GM18909 (cell line): Measurements from ENCODE around the gene DTX4.

Source experiments
- ATAC-seq: cut with Tn5 transposase; IDR thresholded peaks from one replicate; pipeline ENCODE4 v1.9.1; 2021; ENCODE audit warnings: mild to moderate bottlenecking; ENCODE audit not compliant: unreplicated experiment, poor library complexity

Gene DTX4

DNA sequence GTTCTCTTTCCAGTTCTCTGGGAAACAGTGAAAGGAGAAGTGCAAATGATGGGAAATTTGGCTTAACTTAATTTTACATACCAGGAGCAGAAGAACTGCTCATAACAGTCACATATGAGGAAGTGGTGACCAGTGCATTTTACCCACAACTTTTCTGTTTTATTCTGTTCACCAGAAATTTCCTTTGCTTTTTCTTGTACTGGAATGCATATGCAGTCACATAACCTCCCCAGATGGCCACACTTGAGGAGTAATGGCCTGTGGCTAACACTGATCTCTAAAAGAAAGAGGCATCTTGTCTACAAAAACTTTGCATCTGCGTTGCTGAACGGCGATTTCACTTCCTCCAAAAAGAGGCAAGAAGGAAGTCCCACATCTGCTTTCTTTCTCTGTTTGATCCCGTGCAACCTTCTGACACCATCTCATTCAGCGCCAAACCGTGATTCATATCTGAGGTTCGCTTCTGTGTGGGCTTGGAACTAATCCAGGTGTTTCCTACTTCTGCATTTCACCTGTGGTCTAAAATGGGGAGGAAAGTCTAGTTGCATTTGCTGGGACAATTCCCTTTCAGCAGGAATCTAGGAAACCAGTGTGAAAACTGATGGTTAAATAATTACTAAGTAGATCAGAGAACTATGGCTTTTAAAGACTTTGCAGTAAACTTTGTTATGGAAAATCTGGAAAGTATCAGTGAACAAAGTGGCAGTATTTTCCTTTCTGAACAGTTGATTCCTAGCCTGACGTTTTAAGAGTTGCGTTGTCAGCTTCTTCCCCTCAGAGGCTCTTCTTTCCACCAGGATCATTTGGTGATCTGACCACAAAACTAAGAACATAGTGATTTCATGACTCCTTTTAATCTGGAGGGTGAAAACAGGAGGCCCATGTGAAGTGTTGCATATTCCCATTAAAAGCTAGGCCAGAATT is 45.0 kb downstream of the DTX4 start:
- peak; percentile 88 for ATAC-seq

- ATAC-seq = no peak
Measured at GRCh38 chr11:59218319-59218718, 46.4 kb downstream of the DTX4 start.

DNA sequence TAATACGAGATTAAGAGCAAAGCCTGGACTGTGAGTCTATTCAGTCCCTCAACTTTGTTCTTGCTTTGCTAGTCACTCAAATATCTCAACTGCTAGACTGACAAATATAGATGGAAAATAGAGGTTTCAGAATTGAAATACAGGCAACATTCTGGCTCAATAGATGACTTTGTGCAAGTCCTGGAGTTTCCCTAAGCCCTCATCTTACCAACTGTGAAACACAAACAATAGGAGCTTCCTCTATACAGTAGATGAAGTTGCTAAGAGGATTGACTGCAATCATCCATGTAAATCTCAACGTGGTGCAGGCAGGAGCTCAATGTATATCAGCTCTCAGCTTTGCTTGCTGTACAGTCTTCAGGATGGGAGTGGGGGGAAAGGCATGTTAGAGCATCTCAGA is 47.0 kb downstream of the DTX4 start:
- ATAC-seq = no peak

DNA sequence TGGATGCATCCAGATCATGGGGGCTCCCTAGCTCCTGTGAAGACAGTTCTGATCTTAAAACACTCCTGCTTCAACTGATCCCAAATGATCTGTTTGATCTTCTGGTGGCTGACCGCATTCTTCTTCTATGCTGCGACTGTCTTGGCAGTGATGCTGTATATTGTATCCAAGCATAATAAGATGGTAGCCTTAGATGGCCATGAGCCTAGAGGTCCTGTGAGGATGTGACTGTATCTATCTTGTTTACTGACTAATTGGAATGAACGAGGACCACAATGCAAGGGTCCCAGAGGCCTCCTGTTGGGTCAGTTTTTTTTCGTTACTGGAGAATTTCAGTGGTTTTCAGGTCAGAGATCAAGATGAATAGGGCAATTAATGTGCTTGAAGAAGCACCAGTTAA is 47.9 kb downstream of the DTX4 start:
- no peak for ATAC-seq

DNA sequence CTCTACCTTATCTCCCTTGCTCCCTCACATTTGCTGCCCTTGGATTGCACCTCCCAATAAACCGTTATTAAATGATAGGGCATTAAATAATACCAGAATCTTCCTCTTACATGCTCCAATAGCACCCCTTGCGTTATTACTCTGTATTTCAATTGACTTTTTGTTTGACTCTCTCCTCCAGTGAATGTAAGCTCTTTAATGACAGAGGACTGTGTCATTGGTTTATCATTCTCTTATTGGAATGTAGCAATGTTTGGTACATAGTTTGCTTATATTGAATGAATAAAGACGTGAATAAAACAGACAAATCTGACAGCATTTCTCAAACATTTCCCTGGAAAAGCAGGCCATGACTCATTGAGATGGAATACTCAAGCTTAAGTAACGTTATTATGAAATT is 49.5 kb downstream of the DTX4 start:
- ATAC-seq = no peak

DNA sequence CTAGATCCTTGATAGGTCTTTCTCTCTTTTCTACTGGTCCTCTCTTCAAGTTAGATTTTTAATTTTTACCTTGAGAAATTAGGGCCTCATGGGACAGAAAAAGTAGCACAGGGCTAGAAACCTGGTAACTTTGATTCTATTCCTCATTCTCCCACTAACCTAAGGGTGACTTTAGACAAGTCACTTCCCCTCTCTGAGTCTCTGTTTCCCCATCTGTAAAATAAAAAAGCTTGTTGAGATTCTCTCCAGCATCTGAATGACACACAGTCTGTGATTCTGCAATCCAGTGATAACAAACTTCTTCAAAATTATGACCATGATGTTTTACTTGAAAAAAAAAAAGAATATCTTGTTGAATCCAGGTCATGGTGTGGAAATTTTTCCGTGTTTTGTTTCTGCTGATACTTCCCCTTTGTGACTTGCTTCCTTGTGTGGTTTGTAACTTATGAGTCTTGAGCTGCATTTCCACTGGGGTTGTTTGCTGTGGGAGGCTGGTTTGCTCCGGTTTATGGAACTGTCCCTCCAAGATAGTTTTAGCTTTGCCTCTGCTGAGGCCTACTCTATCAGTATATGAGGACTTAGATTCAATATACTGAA is 50.6 kb downstream of the DTX4 start:
- no peak for ATAC-seq

DNA sequence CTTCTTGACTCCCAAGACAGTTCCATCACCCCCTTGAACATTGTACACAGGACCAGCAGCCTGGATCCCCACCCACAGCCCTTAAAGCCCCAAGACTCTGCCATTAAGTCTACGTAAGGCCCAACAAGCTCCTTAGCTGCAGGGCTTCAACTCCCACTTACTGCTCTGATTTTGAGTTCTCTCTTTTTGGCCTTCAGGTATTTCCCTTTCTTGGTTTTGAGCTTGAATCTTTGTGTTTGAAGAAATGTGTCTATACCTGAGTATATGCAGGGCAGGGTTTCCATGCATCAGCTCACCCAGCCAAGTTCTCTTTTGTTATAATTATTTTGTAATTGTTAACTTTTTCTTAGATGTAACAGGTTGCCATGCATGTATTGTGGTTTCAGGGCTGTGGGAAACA is 51.2 kb downstream of the DTX4 start:
- ATAC-seq = no peak

DNA sequence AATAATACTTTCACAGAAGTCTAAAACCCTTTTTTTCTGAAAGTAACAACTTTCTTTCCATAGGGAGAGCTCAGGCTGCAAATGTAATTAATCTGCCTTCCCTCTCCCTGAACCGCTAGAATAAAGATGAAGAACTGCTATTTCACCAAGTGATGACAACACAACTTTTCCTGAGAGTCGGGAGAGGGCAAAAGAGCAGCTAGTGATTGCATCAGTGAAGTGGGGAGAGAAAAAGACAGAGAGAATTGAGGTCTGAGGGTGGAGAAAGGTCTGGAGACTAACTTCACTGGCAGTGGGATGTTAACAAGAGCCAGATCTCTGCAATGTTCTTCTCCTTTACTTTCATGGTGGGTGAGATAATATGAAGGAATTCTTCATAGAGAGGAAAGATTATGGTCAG is 51.7 kb downstream of the DTX4 start:
- ATAC-seq = no peak

GRCh38 chr11:59224351-59224928 is 52.5 kb downstream of the DTX4 start:
- peak; percentile 43 for ATAC-seq

DNA sequence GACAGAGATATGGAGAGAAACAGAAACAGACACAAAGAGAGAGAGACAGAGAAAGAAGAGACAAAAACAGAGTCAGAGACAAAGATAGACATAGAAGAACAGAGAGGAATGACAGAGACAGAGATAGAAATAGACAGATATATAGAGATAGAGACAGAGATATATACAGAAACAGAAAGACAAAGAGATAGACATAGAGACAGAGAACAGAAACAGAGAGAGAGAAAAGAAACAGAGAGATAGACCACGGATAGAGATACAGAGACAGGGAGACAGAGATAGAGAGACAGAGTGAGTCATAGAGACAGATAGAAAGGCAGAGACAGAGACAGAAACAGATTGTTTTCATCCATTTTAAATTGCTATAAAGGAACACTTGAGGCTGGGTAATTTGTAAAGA is 53.1 kb downstream of the DTX4 start:
- peak; percentile 51 for ATAC-seq

GRCh38 chr11:59226396-59226795 is 54.5 kb downstream of the DTX4 start:
- ATAC-seq = no peak

DNA sequence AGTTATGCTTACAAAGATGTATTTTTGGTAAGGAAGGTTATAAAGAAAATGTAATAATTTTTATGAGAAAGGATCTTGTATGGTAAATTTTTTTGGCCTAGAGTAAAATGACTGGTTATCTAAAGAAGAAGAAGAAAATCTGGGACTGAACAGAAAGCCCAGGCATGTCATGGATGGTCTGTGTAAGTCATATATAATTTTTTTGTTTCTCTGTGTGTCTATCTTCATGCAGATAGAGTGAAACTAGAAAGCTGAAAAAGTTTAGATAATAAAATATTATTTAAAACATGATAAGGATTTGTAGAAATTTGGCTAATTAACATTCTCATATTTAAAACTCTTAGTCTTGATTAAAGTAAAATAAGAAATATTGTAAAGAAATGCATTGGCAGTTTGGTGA is 68.4 kb downstream of the DTX4 start:
- no peak for ATAC-seq

GRCh38 chr11:59243633-59244032 is 71.7 kb downstream of the DTX4 start:
- no peak for ATAC-seq

DNA sequence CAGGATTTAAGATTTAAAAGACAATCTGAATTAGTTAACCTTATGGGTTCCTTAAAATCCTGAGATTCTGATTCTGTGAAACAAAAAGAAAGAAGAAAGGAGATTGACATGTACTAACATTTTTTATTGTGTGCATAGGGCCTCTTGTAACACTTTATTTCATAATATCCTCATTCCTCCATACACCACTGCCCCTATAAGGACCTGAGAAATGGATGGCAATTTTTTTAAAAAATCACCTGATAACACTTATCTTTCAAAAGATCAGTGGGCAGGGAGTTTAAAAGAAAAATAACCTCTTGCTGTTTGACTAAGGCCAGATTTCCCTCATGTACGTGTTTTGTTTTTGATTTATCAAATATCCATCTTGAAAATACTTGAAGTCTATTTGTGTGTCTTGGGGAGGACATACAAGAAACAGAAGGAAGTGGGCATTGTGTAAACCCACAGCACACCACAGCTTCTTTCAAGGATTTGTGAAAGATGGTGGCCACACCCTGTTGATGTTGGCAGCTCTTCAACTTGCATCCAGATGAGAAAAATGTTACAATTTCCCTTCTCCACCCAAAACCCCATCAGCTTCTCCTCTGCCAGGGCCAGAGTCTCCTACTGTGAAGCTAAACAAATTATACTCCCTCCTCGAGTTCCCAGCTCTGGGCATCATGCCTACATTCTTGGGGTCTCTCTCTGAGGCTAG is 75.7 kb downstream of the DTX4 start:
- no peak for ATAC-seq

DNA sequence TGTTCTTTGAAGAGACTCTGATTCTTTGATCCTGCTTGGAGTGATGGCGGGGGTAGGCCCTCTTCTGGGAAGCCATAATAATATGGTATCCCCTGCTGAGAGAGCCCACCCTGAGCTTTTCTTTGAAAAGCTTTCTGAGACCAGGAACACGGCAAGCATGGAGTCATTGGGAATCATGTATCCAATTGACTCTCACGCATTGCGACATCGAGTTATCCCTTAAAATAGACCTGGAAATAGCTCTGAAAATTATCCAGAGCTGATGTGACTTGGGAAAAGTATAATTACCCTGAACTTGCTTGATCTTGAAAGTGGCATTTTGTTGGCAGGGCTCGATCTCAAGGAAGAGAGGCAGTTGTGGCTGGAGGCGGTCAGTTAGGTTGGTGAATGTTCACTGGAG is 77.6 kb downstream of the DTX4 start:
- ATAC-seq = no peak

DNA sequence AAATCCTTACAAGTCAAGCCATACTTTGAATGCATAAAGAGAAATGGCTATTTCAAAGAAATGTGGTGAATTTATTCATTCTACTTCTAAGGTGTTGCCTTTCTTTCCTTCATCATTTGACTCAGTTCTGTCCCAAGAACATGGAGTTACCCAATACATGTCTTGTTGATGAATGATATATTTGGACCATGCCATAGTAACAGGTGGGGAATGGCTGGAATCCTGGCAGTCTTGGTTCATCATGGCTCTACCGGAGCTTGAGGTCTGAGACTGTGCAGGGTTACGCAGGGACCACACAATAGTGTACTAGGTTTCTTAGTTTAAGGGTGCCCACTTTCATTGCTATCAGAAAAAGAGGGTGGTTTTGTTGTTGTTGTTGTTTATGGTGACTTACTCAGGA is 81.1 kb downstream of the DTX4 start:
- no peak for ATAC-seq

GRCh38 chr11:59254286-59254685 is 82.4 kb downstream of the DTX4 start:
- ATAC-seq = no peak

- ATAC-seq = no peak
Measured at GRCh38 chr11:59255281-59255680, 83.3 kb downstream of the DTX4 start.
